ENCODE data around the gene NELL1. TPM values are rescaled to one million over a fixed set of nuclear protein-coding genes. Genes with fewer than 3 reads are reported as not detected.

The NELL1 gene
- total and polyA plus RNA-seq, 2 donors (not counting 3 experiments of a cell fraction or from before 2014, with no cell fraction given): not detected

- POLR2A ChIA-PET: no interaction called here
- H3K9me3 ChIP-seq (replicated peaks; ENCODE audit: control insufficient read depth, insufficient read depth, low read length): peaks cover 3% of the 10 kb centered on the region
- no peaks in the 10 kb centered on the region for H3K4me1 ChIP-seq (ENCODE audit: control insufficient read depth, extremely low read depth, insufficient read depth, low read length)
- no peak overlapping the region for H3K4me2 ChIP-seq (ENCODE audit: insufficient read depth, low read length)
- H4K20me1 ChIP-seq (replicated peaks; ENCODE audit: control insufficient read depth, extremely low read depth, insufficient read depth, low read length): no peaks in the 10 kb centered on the region
- CTCF ChIA-PET: no interaction called here
- no peaks in the 10 kb centered on the region for H3K27me3 ChIP-seq (ENCODE audit: control insufficient read depth in 2 of 2, insufficient read depth in 2 of 2, low read length in 2 of 2)
- no peak overlapping the region for H3K9ac ChIP-seq (replicated peaks; ENCODE audit: extremely low read depth, insufficient read depth, low read length)
- dilution Hi-C loops (cut with MboI; ENCODE audit: extremely low pct_ligation_motif_present, low sequenced_read_pairs) (no loop called here), intact Hi-C loops (cut with micrococcal nuclease) (no loop called here)
- H2AFZ ChIP-seq (ENCODE audit: low read depth, low read length): no peak overlapping the region
- BruUV-seq (replicated peaks): no TSS peak
- no peak for FAIRE-seq
- H3K79me2 ChIP-seq (ENCODE audit: control insufficient read depth, insufficient read depth, low read length): no peaks in the 10 kb centered on the region
- H3K27ac ChIP-seq (ENCODE audit: insufficient read depth, low read depth, low read length): no peak overlapping the region
- H3K4me3 ChIP-seq (replicated peaks in 1 of 3; ENCODE audit: insufficient read depth in 1 of 3, low read depth in 1 of 3, low read length in 3 of 3): no peak overlapping the region
- no peaks in the 10 kb centered on the region for H3K36me3 ChIP-seq (ENCODE audit: control insufficient read depth in 2 of 2, extremely low read depth in 1 of 2, insufficient read depth in 2 of 2, low read length in 2 of 2)
- no peak for DNase-seq (ENCODE audit: low read depth, low spot score)
- no peaks in the 10 kb centered on the region for H3K9me1 ChIP-seq (replicated peaks; ENCODE audit: control insufficient read depth, extremely low read depth, insufficient read depth, low read length)
- no peak for TF ChIP-seq GATA2 (IDR thresholded peaks at IDR 0.05; ENCODE audit: insufficient read depth, insufficient read length, low read depth, low read length)
- TF ChIP-seq POLR2AphosphoS5 (IDR thresholded peaks at IDR 0.05; ENCODE audit: insufficient read depth, low read depth, low read length): no peak
- no peak for TF ChIP-seq MYC (IDR thresholded peaks at IDR 0.05; ENCODE audit: low read depth, low read length)
- no peak for TF ChIP-seq JUN (IDR thresholded peaks at IDR 0.05; ENCODE audit: borderline replicate concordance, insufficient read depth, insufficient read length, low read depth)
- no peak for TF ChIP-seq FOS (IDR thresholded peaks at IDR 0.05; ENCODE audit: borderline replicate concordance, insufficient read depth, low read length)
- TF ChIP-seq, protein P1, sequence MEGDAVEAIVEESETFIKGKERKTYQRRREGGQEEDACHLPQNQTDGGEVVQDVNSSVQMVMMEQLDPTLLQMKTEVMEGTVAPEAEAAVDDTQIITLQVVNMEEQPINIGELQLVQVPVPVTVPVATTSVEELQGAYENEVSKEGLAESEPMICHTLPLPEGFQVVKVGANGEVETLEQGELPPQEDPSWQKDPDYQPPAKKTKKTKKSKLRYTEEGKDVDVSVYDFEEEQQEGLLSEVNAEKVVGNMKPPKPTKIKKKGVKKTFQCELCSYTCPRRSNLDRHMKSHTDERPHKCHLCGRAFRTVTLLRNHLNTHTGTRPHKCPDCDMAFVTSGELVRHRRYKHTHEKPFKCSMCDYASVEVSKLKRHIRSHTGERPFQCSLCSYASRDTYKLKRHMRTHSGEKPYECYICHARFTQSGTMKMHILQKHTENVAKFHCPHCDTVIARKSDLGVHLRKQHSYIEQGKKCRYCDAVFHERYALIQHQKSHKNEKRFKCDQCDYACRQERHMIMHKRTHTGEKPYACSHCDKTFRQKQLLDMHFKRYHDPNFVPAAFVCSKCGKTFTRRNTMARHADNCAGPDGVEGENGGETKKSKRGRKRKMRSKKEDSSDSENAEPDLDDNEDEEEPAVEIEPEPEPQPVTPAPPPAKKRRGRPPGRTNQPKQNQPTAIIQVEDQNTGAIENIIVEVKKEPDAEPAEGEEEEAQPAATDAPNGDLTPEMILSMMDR (IDR thresholded peaks at IDR 0.05; ENCODE audit: extremely low read depth in 1 of 2, insufficient read depth in 1 of 2, low read depth in 1 of 2, low read length in 2 of 2): no peak
- TF ChIP-seq POLR2A (IDR thresholded peaks at IDR 0.05; ENCODE audit: low read depth, low read length): no peak
- TF ChIP-seq, protein P2, sequence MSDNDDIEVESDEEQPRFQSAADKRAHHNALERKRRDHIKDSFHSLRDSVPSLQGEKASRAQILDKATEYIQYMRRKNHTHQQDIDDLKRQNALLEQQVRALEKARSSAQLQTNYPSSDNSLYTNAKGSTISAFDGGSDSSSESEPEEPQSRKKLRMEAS (IDR thresholded peaks at IDR 0.05; ENCODE audit: insufficient read depth, insufficient read length): no peak
- TF ChIP-seq EZH2 (IDR thresholded peaks at IDR 0.05; ENCODE audit: borderline replicate concordance, low read depth, low read length, severe bottlenecking): no peak
These were observed 195.8 kb downstream of the NELL1 start for GRCh38 chr11:20865161-20865560.

All from endothelial cell of umbilical vein (primary cell).